Measurements from ENCODE around the gene BMPR1A.
A peak's percentile ranks its signal among the peaks of the same experiment; 100 is the strongest.

Gene BMPR1A

DNA sequence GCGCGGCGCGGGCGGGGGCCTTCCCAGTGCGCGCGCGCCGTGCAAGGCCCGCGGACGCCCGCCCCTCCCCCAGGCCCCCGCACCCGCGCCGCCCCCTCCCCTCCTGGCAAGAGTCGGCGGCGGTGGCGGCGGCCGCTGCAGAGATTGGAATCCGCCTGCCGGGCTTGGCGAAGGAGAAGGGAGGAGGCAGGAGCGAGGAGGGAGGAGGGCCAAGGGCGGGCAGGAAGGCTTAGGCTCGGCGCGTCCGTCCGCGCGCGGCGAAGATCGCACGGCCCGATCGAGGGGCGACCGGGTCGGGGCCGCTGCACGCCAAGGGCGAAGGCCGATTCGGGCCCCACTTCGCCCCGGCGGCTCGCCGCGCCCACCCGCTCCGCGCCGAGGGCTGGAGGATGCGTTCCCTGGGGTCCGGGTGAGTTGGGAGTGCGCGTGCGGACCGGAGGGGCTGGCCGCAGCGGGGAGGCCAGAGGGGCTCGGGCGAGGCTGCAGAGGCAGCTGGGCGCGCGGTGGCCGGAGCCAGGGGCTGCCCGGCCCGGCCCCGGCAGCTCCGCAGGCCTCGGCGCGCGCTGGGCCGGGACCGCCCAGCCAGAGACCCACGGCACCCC, at the start of gene BMPR1A:
TSS of gene BMPR1A (plus strand) at position 109 of the 602 bp plus-strand sequence. CDS start 119,400 bp downstream, outside the sequence.
- H3K36me3 Mint-ChIP-seq, result peaks cover 2% of the 10 kb centered on the region
- no peak for DNase-seq
- H3K9me3 Mint-ChIP-seq, result no peaks in the 10 kb centered on the region
- peaks cover 48% of the 10 kb centered on the region for H3K4me1 Mint-ChIP-seq
- H3K27ac Mint-ChIP-seq, result peak within 1 kb of the TSS; percentile 78
- H3K27me3 Mint-ChIP-seq, result peaks cover 55% of the 10 kb centered on the region
- CTCF ChIA-PET, result no interaction called here
- H3K4me3 Mint-ChIP-seq, result peak within 1 kb of the TSS; percentile 84

DNA sequence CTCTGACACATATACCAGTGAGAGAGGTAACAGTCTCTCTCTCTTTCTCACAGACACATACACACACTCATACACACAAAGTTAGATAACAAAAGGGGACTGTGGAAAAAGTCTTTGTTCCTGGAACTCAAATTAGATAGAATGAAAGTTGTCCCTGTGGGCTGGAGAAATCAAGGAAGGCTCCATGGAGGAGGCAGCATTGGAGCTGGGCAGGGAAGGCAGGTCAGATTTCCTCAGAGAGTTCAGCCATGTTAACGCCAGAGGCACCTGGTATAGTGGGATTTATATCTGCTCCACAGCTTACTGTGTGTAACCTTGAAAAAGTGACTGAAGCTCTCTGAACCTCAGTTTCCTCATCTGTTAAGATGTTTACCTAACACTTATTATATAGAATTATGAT, 49.4 kb upstream of the BMPR1A start:
- H3K4me1 Mint-ChIP-seq, result peaks cover 11% of the 10 kb centered on the region
- H3K36me3 Mint-ChIP-seq, result peaks cover 1% of the 10 kb centered on the region
- H3K4me3 Mint-ChIP-seq, result no peak overlapping the region
- no peak overlapping the region for H3K27ac Mint-ChIP-seq
- DNase-seq, result no peak
- CTCF ChIA-PET, result interaction anchor here (1.2 kb wide), 1 partner anchor 19 kb away, joined by 4 read pairs; no protein-coding TSS in a partner anchor
- no peaks in the 10 kb centered on the region for H3K9me3 Mint-ChIP-seq
- no peaks in the 10 kb centered on the region for H3K27me3 Mint-ChIP-seq

DNA sequence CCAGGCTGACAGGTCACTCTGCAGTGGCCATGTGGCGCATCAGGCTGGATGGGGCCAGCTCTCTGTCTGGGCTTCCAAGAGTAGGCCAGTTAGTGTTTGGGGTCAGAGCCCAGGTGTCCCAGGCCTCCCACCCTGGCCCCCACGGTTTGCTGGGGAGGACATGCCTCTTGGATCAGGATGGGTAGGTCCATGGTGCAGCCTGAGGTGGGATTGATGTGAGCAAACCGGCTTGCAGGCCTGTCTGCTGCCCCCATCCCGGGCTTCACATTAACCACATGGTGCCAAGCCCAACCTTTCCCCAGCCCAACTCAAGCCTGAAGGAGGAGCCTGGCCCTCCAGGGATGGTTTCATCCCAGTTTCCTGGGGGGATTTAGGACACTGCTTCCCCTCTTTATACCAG, 48.9 kb upstream of the BMPR1A start:
- Mint-ChIP-seq H3K27me3 (no peaks in the 10 kb centered on the region), H3K4me1 (peaks cover 16% of the 10 kb centered on the region), H3K4me3 (no peak overlapping the region), H3K36me3 (peaks cover 1% of the 10 kb centered on the region), H3K27ac (no peak overlapping the region), H3K9me3 (no peaks in the 10 kb centered on the region)
- DNase-seq, result no peak
- CTCF ChIA-PET, result interaction anchor here (1.2 kb wide), 2 partner anchors 14 to 19 kb away, joined by 3 to 4 read pairs; no protein-coding TSS in a partner anchor

DNA sequence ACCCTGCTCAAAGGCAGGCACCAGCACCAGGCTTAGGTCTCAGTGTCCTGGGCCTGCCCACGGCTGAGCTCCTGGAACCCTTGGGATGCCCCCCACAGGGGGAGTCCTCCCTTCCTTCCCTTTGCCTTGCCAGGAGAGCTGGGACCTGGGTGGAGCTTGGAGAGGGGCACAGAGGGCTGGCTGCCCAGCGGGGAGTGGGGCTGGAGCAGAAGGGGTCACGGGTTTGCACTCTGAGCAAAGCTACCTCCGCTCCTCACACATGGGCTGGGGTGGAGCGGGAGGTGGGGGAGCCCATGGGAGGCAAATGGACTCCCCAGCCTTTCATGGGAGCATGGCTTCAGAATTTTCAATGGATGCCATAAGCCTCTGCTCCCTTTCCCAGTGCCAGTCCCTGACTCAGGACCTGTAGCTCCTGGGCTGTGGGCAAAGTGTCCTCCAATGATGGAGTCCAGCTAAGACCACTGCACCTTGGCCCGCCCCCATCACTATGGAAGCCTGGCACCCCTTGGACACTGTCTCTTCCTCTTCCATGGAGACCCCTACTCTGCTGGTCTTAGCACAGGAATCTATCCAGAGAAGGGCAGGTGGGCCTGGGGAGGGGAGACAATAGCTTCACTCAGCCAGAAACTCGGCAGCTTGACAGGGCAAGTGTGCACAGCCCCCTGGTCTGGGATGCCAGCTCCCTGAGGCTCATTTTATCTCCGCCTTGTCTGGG, 48.2 kb upstream of the BMPR1A start:
- DNase-seq, result no peak
- H3K27me3 Mint-ChIP-seq, result no peaks in the 10 kb centered on the region
- no peak overlapping the region for H3K27ac Mint-ChIP-seq
- peaks cover 1% of the 10 kb centered on the region for H3K36me3 Mint-ChIP-seq
- CTCF ChIA-PET, result interaction anchor here (1.2 kb wide), 1 partner anchor 15 kb away, joined by 3 read pairs; no protein-coding TSS in a partner anchor
- no peak overlapping the region for H3K4me3 Mint-ChIP-seq
- peaks cover 16% of the 10 kb centered on the region for H3K4me1 Mint-ChIP-seq
- H3K9me3 Mint-ChIP-seq, result no peaks in the 10 kb centered on the region

DNA sequence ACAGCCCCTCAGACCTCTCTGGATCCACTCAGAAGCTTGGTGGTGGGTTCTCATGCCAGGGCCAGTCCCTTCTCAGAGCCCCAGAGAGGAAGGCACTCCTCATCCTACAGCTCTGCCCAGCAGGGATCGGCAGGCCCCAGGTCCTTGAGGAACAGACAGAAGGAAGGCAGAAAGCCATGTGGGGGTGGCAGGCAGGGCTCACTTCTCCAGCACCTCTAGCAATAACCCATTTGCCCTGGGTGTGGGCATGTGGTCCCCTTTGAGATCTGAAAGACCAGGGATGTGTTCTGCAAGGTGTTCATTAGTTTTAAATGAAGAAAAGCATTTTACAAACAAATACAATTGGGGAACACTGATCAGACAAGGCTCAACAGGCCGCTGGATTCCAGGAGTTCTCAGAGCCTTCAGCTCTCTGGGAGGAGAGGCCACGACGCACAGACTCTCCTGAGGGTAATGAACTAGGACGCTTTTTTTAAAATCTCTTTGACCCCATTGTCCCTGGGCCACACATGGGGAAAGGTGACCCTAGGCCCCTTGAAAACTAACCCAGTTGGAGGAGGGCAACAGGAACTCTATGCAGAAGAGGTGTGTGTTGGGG, 47.5 kb upstream of the BMPR1A start:
- Mint-ChIP-seq H3K36me3 (peaks cover 1% of the 10 kb centered on the region), H3K4me1 (peaks cover 16% of the 10 kb centered on the region), H3K27ac (no peak overlapping the region), H3K4me3 (no peak overlapping the region), H3K27me3 (no peaks in the 10 kb centered on the region), H3K9me3 (no peaks in the 10 kb centered on the region)
- DNase-seq, result no peak
- CTCF ChIA-PET, result no interaction called here

DNA sequence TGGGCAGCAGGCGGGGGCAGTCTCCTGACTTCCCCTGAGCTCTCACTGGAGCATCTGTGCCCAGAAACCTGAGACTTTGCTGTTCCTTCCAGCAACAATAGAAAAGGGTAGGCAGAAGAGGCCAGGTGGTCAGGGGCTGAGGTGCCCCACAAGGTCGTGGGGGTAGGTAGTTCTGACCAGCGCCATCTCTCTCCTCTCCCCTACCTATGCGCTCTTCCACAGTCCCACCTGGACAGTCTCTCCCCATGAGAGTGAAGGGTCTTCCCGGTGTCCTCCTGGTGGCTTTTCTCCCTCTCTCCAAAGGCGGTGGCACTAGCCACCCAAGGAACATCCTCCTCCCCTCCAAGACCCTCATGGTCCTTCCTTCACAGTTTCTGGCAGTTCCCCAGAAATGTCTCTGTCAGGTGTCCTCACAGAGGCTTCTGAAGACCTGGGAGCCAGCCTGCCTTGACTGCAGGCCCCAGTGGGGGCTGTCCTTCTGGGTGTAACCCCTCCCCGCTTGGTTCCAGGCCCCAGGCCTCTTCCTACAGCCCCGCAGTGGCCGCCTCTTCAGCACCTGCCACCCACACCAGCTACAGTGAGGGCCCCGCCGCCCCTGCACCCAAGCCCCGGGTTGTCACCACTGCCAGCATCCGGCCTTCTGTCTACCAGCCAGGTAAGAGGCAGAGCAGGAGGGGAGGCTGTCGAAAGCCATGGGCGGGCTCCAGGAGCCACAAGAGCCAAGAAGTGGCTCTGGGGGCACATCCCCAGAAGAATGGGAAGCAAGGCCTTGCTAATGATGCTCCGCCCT, 46.8 kb upstream of the BMPR1A start:
- Mint-ChIP-seq H3K4me1 (peaks cover 16% of the 10 kb centered on the region), H3K27me3 (no peaks in the 10 kb centered on the region), H3K4me3 (peak overlapping the region; percentile 22), H3K9me3 (no peaks in the 10 kb centered on the region), H3K36me3 (peaks cover 1% of the 10 kb centered on the region), H3K27ac (peak overlapping the region; percentile 11)
- CTCF ChIA-PET, result interaction anchor here (1.1 kb wide), 1 partner anchor 26 kb away, joined by 3 read pairs; no protein-coding TSS in a partner anchor
- DNase-seq, result no peak

DNA sequence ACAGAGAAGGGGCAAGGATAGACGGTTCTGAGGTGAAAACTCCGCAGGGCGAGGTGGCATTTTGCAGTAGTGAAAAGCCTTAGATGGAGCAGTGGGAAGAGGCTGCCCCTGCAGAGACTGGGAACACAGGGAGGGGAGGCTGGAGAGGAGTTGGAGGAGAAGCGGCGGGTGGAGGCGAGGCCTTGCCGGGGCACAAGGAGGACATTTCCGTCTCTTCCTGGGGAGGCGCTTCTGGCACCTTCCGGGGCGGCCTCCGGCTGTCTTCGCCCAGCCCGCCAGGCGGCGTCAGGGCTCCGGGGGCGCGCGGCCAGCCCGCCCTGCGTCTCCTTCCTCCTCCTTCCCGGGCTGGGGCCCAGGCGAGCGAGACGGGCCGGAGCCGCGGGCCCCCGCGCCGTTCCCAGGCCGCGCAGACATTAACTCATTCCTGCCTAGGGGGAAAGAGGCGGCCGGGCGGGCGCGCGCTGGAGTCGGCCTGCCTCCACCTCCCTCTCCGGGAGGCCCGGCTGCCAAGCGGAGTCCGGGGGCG, 45.4 kb upstream of the BMPR1A start:
- peak overlapping the region; percentile 91 for H3K27ac Mint-ChIP-seq
- peaks cover 16% of the 10 kb centered on the region for H3K4me1 Mint-ChIP-seq
- peak; percentile 89 for DNase-seq
- H3K27me3 Mint-ChIP-seq, result peaks cover 4% of the 10 kb centered on the region
- peaks cover 1% of the 10 kb centered on the region for H3K36me3 Mint-ChIP-seq
- H3K4me3 Mint-ChIP-seq, result peak overlapping the region; percentile 81
- CTCF ChIA-PET, result interaction anchor here (1.0 to 1.4 kb wide), 2 partner anchors 42 to 187 kb away, joined by 4 to 5 read pairs; no protein-coding TSS in a partner anchor
- H3K9me3 Mint-ChIP-seq, result no peaks in the 10 kb centered on the region

DNA sequence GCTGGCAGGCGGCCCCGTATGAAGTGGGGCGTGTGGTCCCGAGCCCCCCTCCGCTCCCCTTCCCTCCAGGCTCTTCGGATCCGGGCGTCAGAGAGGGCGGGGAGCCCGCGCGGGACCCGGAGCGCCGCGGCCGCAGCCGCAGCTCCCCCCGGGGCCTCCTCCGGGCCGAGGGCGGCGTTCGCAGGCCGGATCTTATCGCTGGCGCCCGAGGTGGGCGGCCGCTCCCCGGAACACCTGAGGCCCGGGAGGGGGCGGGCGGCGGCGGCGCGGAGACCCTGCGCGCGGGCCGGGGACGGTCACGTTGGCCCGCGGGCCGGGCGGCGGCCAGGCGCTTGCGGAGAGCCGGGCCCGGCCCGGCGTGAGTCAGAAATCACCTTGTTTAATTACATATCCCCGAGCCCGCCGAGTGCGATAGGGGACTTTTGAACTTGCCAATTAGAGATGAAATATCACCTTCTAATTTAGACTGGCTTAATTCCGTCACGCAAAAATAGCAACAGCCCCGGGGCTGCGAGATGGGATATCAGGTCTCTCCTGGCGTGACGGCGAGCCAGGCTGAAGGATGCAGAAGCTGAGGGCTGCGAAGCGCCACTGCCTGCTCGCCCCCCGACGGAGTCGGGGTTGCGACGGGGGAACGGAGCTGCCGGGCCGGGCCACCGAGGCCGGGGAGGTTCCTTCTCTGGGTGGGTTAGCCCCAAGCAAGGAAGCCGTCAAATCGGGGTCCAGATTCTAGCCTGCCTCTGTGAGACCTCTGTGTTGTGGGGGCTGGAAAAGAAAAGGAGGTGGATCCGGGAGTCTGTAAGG, 44.7 kb upstream of the BMPR1A start:
- peak overlapping the region; percentile 76 for H3K4me3 Mint-ChIP-seq
- peaks cover 16% of the 10 kb centered on the region for H3K4me1 Mint-ChIP-seq
- peaks cover 1% of the 10 kb centered on the region for H3K36me3 Mint-ChIP-seq
- peaks cover 4% of the 10 kb centered on the region for H3K27me3 Mint-ChIP-seq
- no peaks in the 10 kb centered on the region for H3K9me3 Mint-ChIP-seq
- CTCF ChIA-PET, result interaction anchor here (1.0 to 1.4 kb wide), 2 partner anchors 41 to 187 kb away, joined by 4 to 5 read pairs; no protein-coding TSS in a partner anchor
- peak; percentile 67 for DNase-seq
- peak overlapping the region; percentile 84 for H3K27ac Mint-ChIP-seq

DNA sequence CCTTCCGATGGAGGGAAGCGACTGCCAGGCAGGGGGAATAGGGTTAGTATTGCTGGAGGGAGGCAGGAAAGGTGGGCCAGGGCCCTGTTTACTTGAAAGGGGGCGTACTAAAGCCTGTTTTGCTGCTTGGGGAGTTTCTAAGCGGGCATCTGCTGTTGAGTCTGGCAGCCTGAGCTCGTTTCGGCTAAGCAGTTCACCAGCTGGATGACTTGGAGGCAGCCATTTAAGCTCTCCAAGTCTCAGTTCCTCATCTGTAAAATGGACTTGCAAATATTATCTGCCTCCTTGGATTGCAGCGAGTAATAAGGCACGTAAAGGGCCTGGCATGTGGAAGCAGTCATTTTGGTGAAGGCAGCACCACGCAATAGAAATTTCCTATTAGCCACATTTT, 44.1 kb upstream of the BMPR1A start:
- Mint-ChIP-seq H3K4me1 (peaks cover 16% of the 10 kb centered on the region), H3K27ac (peak overlapping the region; percentile 84), H3K36me3 (peaks cover 1% of the 10 kb centered on the region), H3K9me3 (no peaks in the 10 kb centered on the region), H3K4me3 (peak overlapping the region; percentile 76), H3K27me3 (peaks cover 4% of the 10 kb centered on the region)
- DNase-seq, result no peak
- CTCF ChIA-PET, result no interaction called here

DNA sequence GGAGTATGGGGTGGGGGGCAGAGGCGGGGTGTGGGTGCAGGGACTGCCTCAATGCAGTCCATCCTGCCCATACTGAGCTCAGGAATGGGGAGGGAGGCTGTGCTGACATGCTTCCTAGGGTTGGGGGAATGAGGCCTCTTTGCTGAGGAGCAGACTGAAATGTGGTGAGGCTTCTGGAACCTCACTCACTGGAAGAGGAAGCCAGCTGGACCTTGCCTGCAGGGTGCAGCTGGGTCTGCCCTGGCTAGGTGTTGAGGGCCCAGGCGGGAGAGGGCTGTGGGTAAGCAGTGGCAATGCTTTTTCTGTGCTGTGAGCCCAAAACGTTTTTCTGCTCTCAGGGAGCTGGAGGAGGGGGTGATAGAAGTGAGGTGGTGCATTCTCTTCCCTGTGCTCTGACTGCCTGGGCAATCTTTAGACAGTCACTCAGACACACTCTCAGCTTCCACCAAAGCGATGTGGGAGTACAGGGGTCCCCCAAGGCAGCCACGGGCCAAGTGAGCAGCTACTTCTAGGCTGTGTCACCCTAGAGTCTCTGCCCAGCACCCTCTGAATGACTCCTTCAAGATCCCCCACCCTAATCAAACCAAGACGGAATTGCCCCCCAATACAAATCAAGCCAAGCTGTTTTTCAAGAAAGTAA, 41.1 kb upstream of the BMPR1A start:
- H3K9me3 Mint-ChIP-seq, result no peaks in the 10 kb centered on the region
- peak; percentile 15 for DNase-seq
- no peaks in the 10 kb centered on the region for H3K36me3 Mint-ChIP-seq
- H3K4me3 Mint-ChIP-seq, result no peak overlapping the region
- H3K27ac Mint-ChIP-seq, result no peak overlapping the region
- CTCF ChIA-PET, result interaction anchor here (1.1 kb wide), 1 partner anchor 165 kb away, joined by 4 read pairs; no protein-coding TSS in a partner anchor
- peaks cover 14% of the 10 kb centered on the region for H3K4me1 Mint-ChIP-seq
- peaks cover 15% of the 10 kb centered on the region for H3K27me3 Mint-ChIP-seq

DNA sequence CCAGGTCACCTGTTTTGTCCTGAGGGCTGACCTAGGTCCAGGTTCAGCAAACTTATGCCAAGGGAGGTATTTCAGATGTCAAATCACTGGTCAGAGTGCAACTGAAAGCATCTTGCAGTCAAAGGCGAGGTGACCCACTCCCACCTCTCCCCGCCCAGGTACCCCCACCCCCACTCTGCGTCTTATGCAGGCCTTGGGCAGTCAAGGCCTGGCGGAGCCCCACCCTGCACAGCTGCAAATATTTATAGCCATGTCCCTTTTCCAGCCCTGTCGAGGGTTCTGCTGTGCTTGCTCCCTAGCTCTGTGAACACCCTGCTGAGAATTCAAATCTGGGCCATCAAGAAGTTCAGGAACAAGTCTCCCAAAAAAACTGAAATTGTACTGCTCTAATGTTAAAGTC, 40.6 kb upstream of the BMPR1A start:
- H3K27ac Mint-ChIP-seq, result no peak overlapping the region
- H3K36me3 Mint-ChIP-seq, result no peaks in the 10 kb centered on the region
- CTCF ChIA-PET, result interaction anchor here (1.1 kb wide), 1 partner anchor 164 kb away, joined by 4 read pairs; no protein-coding TSS in a partner anchor
- DNase-seq, result peak; percentile 11
- H3K9me3 Mint-ChIP-seq, result no peaks in the 10 kb centered on the region
- peaks cover 16% of the 10 kb centered on the region for H3K27me3 Mint-ChIP-seq
- H3K4me3 Mint-ChIP-seq, result no peak overlapping the region
- H3K4me1 Mint-ChIP-seq, result peaks cover 9% of the 10 kb centered on the region

DNA sequence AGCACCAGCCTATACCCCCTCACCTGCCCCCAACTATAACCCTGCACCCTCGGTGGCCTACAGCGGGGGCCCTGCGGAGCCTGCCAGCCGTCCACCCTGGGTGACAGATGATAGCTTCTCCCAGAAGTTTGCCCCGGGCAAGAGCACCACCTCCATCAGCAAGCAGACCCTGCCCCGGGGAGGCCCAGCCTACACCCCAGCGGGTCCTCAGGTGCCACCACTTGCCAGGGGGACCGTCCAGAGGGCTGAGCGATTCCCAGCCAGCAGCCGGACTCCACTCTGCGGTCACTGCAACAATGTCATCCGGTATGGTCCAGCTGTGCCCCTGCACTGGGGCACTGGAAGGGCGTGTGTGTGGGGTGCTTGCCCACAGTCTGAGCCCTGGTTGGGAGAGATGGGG, 40.0 kb upstream of the BMPR1A start:
- Mint-ChIP-seq H3K4me1 (peaks cover 7% of the 10 kb centered on the region), H3K36me3 (no peaks in the 10 kb centered on the region), H3K27me3 (peaks cover 20% of the 10 kb centered on the region), H3K4me3 (no peak overlapping the region), H3K9me3 (no peaks in the 10 kb centered on the region), H3K27ac (no peak overlapping the region)
- DNase-seq, result peak; percentile 14
- CTCF ChIA-PET, result no interaction called here

DNA sequence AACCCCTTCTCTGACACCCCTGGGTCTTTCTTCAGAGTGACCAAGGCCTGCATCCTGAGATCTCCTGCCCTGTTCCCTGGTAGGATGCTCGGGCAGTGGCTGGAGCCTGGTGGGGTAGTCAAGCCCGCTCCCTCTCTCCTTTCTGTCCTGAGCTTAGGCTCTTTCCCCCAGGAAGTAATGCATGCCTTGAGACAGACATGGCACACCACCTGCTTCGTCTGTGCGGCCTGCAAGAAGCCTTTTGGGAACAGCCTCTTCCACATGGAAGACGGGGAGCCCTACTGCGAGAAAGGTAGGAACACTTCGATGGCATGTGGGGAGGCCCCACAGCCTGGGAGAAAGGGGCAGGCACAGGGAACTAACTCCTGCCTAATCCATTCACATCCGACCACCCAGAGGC, 37.9 kb upstream of the BMPR1A start:
- CTCF ChIA-PET, result no interaction called here
- Mint-ChIP-seq H3K9me3 (no peaks in the 10 kb centered on the region), H3K4me3 (no peak overlapping the region), H3K27me3 (peaks cover 27% of the 10 kb centered on the region), H3K36me3 (no peaks in the 10 kb centered on the region), H3K4me1 (peaks cover 11% of the 10 kb centered on the region), H3K27ac (no peak overlapping the region)
- DNase-seq, result no peak
